Prostate gland (tissue), 2 donors: ENCODE results near the gene KIF21A.

ENCODE experiments used
- CTCF ChIP-seq, 4 experiments: fragments of 200-600 bp in 2 of 4; fragments of 450-650 bp in 2 of 4; sonication (generic) in 2 of 4; IDR thresholded peaks; 1 replicate in 3 of 4; 2 replicates in 1 of 4; pipeline ENCODE4 v1.5.1; 2016 to 2019; ENCODE audit warnings: antibody characterized with exemption in 4 of 4, mild to moderate bottlenecking in 2 of 4, moderate library complexity in 2 of 4
- POLR2A ChIP-seq: fragments of 450-650 bp; IDR thresholded peaks from one replicate; pipeline ENCODE4 v1.6.1; 2016; ENCODE audit warnings: antibody characterized with exemption, mild to moderate bottlenecking
- POLR2AphosphoS5 ChIP-seq: sonication (generic); formaldehyde crosslinking; IDR thresholded peaks from one replicate; pipeline ENCODE4 v1.6.1; 2017; ENCODE audit warnings: antibody characterized with exemption

GRCh38 chr12:39294715-39295114 is 148.2 kb downstream of the KIF21A start:
- TF ChIP-seq CTCF (IDR thresholded peaks at IDR 0.05): no peak
- TF ChIP-seq POLR2A: no peak
- TF ChIP-seq POLR2AphosphoS5: no peak
